Fibroblast of villous mesenchyme (primary cell): ENCODE measurements around the gene ENOX2. TPM values are rescaled to one million over a fixed set of nuclear protein-coding genes. Genes with fewer than 3 reads are reported as not detected.
A peak's percentile ranks its signal among the peaks of the same experiment; 100 is the strongest.

ENCODE experiments used
- DNase-seq: peaks from one replicate; pipeline ENCODE4 v3.0.0-alpha.2; 2010; ENCODE audit warnings: low read depth
- H3K4me3 ChIP-seq: 2 replicates; pipeline ENCODE4 v1.5.1; 2011; ENCODE audit warnings: low read depth, mild to moderate bottlenecking, low read length
- total RNA-seq: library from RNA; depleted of rRNA; stranded (reverse); fragments of >200 nt; gene quantifications from 2 replicates; pipeline ENCODE4 v1.2.3, GENCODE V29; 2012
- TF ChIP-seq, protein P1 (sequence below): IDR thresholded peaks from 2 replicates; pipeline ENCODE4 v1.5.1; 2012; ENCODE audit warnings: low read depth, mild to moderate bottlenecking, low read length; ENCODE audit not compliant: insufficient read depth

Gene ENOX2
- total RNA-seq, 1 donor, result 9.5 TPM

- DNase-seq, result no peak
- H3K4me3 ChIP-seq, result no peak overlapping the region
- TF ChIP-seq, protein P1, sequence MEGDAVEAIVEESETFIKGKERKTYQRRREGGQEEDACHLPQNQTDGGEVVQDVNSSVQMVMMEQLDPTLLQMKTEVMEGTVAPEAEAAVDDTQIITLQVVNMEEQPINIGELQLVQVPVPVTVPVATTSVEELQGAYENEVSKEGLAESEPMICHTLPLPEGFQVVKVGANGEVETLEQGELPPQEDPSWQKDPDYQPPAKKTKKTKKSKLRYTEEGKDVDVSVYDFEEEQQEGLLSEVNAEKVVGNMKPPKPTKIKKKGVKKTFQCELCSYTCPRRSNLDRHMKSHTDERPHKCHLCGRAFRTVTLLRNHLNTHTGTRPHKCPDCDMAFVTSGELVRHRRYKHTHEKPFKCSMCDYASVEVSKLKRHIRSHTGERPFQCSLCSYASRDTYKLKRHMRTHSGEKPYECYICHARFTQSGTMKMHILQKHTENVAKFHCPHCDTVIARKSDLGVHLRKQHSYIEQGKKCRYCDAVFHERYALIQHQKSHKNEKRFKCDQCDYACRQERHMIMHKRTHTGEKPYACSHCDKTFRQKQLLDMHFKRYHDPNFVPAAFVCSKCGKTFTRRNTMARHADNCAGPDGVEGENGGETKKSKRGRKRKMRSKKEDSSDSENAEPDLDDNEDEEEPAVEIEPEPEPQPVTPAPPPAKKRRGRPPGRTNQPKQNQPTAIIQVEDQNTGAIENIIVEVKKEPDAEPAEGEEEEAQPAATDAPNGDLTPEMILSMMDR, result no peak
Measured at GRCh38 chrX:130879869-130880268, 23.1 kb downstream of the ENOX2 start.

GRCh38 chrX:130878350-130879341 is 24.4 kb downstream of the ENOX2 start:
- H3K4me3 ChIP-seq, result no peak overlapping the region
- DNase-seq, result peak; percentile 79
- TF ChIP-seq, protein P1, result no peak

DNA sequence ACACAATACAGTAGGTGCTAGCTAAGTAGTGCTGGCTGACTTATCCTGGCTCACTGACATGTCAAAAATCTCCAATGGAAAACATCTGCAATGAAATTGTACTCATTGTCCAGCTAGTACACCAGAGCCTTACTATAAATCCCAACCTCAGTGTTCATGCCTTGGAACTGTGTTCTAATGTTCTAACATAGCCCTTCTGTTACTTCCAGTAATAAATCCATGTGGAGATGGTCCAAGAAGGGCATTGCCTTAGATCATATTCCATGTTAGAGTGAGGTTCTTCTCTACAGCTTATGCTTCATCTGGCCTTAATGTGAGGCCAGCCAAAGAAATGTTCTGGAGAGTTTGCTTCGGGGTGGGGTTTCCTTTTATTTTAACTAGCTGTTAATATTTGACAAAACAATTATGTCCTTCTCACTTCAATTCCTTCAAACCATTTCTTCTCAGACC is 25.1 kb downstream of the ENOX2 start:
- TF ChIP-seq, protein P1, result no peak
- DNase-seq, result no peak
- H3K4me3 ChIP-seq, result no peak overlapping the region

DNA sequence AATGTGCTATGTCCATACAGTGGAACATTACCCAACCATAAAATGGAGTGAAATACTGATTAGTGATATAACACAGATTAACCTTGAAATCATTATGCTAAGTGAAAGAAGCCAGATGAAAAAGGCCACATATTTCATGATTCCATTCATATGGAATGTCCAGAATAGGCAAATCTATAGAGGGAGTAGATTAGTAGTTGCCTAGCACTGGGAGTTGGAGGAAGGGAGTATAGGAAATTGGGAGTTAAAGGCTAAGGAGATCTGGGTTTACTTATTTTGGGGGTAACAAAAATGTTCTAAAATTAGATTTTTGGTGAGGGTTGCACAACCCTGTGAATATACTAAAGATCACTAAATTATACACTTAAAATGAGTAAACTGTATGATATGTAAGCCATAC is 26.8 kb downstream of the ENOX2 start:
- TF ChIP-seq, protein P1, result no peak
- no peak for DNase-seq
- H3K4me3 ChIP-seq, result no peak overlapping the region

DNA sequence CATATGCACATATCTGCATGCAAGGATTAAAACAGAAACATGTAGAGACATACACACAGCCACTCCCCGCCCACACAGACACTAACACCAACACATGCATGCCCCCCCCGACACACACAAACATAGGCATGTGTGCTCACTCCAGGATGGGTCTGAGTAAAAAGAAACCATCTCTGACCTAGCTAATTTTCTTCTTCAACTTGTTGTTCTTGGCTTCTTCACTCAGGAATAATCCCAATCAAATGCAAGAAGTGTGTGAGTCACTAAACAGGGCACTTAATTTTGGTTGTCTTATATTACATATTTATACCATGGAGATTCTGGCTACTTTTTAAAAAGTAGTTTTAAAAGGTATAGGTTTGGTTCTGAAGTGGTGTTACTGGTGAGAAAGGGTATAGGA is 28.3 kb downstream of the ENOX2 start:
- no peak overlapping the region for H3K4me3 ChIP-seq
- DNase-seq, result no peak
- TF ChIP-seq, protein P1, result no peak

- H3K4me3 ChIP-seq, result no peak overlapping the region
- DNase-seq, result no peak
- TF ChIP-seq, protein P1, result no peak
Measured at GRCh38 chrX:130869239-130869638, 33.8 kb downstream of the ENOX2 start.
